Measurements from ENCODE around the gene KRTAP5-6.
"Not testable (repeated sequence)": the region's sequence is repeated elsewhere in the genome, so short reads cannot be mapped to it uniquely, and the experiment has no call there.

Gene KRTAP5-6

DNA sequence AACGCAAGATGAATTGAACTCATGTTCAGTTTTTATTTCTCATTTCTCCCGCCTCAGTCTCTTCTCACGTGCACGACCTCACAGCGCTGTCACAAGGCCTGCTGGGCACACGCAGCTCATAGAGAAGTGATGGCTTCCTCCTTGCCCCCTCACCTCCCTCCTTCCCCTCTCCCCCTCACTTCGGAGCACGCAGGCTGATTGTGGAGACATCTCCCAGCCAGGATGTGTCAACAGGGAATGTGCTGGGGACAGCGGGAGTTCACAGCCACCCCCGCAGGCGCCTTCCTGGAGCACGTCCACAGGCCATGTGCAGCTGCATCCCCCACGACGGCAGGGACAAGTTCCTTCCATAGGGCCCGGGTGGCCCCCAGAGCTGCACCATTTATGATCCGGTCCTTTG is 29.1 kb upstream of the KRTAP5-6 start:
- TF ChIP-seq ZNF384 (IDR thresholded peaks at IDR 0.05) (no peak), LEF1 (IDR thresholded peaks at IDR 0.05; ENCODE audit: borderline replicate concordance) (no peak), TARDBP (IDR thresholded peaks at IDR 0.05) (no peak), SP1 (IDR thresholded peaks at IDR 0.05) (no peak), HDGF (IDR thresholded peaks at IDR 0.05; ENCODE audit: borderline replicate concordance) (no peak), NFRKB (IDR thresholded peaks at IDR 0.05) (no peak), BHLHE40 (IDR thresholded peaks at IDR 0.05; ENCODE audit: borderline replicate concordance) (no peak), FOXA1 (IDR thresholded peaks at IDR 0.05) (no peak), L3MBTL2 (conservative IDR thresholded peaks at IDR 0.05) (no peak; the same call in 1 of the 2 replicates), ELF4 (IDR thresholded peaks at IDR 0.05) (no peak), ARNT (IDR thresholded peaks at IDR 0.05) (no peak)
- no peak for DNase-seq (ENCODE audit: extremely low spot score)
- CTCF ChIA-PET: no interaction called here
- POLR2A ChIA-PET: no interaction called here

DNA sequence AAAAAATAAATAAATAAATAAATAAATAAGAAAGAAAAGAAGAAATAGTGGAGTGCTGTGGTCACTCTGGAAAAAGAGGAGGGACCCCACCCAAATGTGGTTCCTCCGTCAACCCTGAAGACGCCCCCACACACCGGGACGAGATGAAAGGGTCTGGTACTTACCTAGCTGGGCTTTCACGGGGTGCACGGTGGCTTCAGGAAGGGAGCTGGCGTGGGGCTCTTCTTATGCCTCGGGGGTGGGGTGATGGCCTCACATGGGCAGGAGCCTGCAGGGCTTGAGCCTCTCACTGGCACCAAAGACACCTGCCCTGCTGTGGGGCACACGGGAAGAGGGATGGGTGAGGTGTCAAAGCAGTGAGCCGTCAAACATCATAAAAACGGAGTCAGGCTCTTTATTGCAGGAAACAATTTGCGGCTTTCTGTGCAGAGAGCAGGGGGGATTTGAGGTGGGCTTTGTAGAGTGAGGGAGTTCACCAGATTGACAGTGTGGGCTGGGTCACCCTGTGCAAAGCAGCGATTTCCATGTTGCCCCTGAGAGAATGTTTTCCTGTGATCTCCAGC is 28.0 kb upstream of the KRTAP5-6 start:
- POLR2A ChIA-PET: no interaction called here
- TF ChIP-seq ZNF384 (IDR thresholded peaks at IDR 0.05): no peak
- no peak for TF ChIP-seq FOXK2 (IDR thresholded peaks at IDR 0.05)
- TF ChIP-seq HDGF (IDR thresholded peaks at IDR 0.05; ENCODE audit: borderline replicate concordance): no peak
- no peak for TF ChIP-seq FOXA1 (IDR thresholded peaks at IDR 0.05)
- no peak for TF ChIP-seq SP1 (IDR thresholded peaks at IDR 0.05)
- TF ChIP-seq SUZ12 (IDR thresholded peaks at IDR 0.05): no peak
- no peak for TF ChIP-seq PKNOX1 (IDR thresholded peaks at IDR 0.05)
- TF ChIP-seq LEF1 (IDR thresholded peaks at IDR 0.05; ENCODE audit: borderline replicate concordance): no peak
- TF ChIP-seq FOXM1 (IDR thresholded peaks at IDR 0.05; ENCODE audit: borderline replicate concordance): no peak
- TF ChIP-seq L3MBTL2 (conservative IDR thresholded peaks at IDR 0.05): no peak
- TF ChIP-seq CTBP1 (IDR thresholded peaks at IDR 0.05; ENCODE audit: borderline replicate concordance): no peak
- TF ChIP-seq ELF4 (IDR thresholded peaks at IDR 0.05): no peak
- no peak for TF ChIP-seq TARDBP (IDR thresholded peaks at IDR 0.05)
- no peak for TF ChIP-seq BHLHE40 (IDR thresholded peaks at IDR 0.05; ENCODE audit: borderline replicate concordance)
- no peak for TF ChIP-seq NFRKB (IDR thresholded peaks at IDR 0.05)
- TF ChIP-seq ARNT (IDR thresholded peaks at IDR 0.05): no peak

GRCh38 chr11:1669546-1670218 is 27.3 kb upstream of the KRTAP5-6 start:
- POLR2A ChIA-PET: no interaction called here

More for the DNA sequence above, 28.0 kb upstream of the KRTAP5-6 start:
- DNase-seq (ENCODE audit: extremely low spot score): no peak
- CTCF ChIA-PET: interaction anchor here (0.7 kb wide), 1 partner anchor 23 kb away, joined by 3 read pairs; no protein-coding TSS in a partner anchor

GRCh38 chr11:1670457-1670856 is 26.5 kb upstream of the KRTAP5-6 start:
- CTCF ChIA-PET: not testable (repeated sequence)

More at GRCh38 chr11:1669546-1670218, 27.3 kb upstream of the KRTAP5-6 start:
- no peak for TF ChIP-seq ZNF384 (IDR thresholded peaks at IDR 0.05)
- TF ChIP-seq L3MBTL2 (conservative IDR thresholded peaks at IDR 0.05): peak; percentile 39
- DNase-seq (ENCODE audit: extremely low spot score): no peak
- CTCF ChIA-PET: no interaction called here

GRCh38 chr11:1670905-1671371 is 26.1 kb upstream of the KRTAP5-6 start:
- TF ChIP-seq ZNF384 (IDR thresholded peaks at IDR 0.05) (no peak), FOXK2 (IDR thresholded peaks at IDR 0.05) (no peak), SUZ12 (IDR thresholded peaks at IDR 0.05) (no peak)
- DNase-seq (ENCODE audit: extremely low spot score): no peak
- ChIA-PET CTCF (no interaction called here), POLR2A (no interaction called here)

More at GRCh38 chr11:1670457-1670856, 26.5 kb upstream of the KRTAP5-6 start:
- POLR2A ChIA-PET; DNase-seq (ENCODE audit: extremely low spot score): not testable (repeated sequence)

DNA sequence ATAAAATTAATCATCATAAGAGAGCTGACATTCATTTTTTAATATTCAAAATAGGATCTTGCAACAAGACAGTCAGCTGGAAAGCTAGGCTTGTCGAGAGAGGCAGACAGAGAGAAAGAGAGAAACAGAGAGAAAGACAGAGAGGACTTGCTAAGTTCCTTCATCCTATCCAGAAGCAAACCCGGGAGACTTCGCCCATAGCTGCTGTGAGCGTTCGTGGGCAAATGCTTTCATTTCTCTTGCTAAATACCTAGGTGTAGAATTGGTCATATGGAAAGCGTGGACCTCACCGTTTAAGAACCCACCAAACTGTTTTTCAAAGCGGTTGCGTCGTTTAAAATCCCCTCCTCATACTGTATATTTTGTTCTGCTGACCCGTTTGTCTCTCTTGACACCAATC is 25.3 kb upstream of the KRTAP5-6 start:
- DNase-seq (ENCODE audit: extremely low spot score): no peak
- TF ChIP-seq CTBP1 (IDR thresholded peaks at IDR 0.05; ENCODE audit: borderline replicate concordance) (no peak), PKNOX1 (IDR thresholded peaks at IDR 0.05) (no peak), SP1 (IDR thresholded peaks at IDR 0.05) (no peak), ARNT (IDR thresholded peaks at IDR 0.05) (no peak), SUZ12 (IDR thresholded peaks at IDR 0.05) (no peak), FOXK2 (IDR thresholded peaks at IDR 0.05) (no peak), FOXM1 (IDR thresholded peaks at IDR 0.05; ENCODE audit: borderline replicate concordance) (no peak), FOXA1 (IDR thresholded peaks at IDR 0.05) (no peak), LEF1 (IDR thresholded peaks at IDR 0.05; ENCODE audit: borderline replicate concordance) (no peak), TARDBP (IDR thresholded peaks at IDR 0.05) (no peak), L3MBTL2 (conservative IDR thresholded peaks at IDR 0.05) (no peak), HDGF (IDR thresholded peaks at IDR 0.05; ENCODE audit: borderline replicate concordance) (no peak), ZNF384 (IDR thresholded peaks at IDR 0.05) (no peak), NFRKB (IDR thresholded peaks at IDR 0.05) (no peak)
- CTCF ChIA-PET: no interaction called here
- POLR2A ChIA-PET: no interaction called here

- CTCF ChIA-PET: no interaction called here
- POLR2A ChIA-PET: no interaction called here
- no peak for DNase-seq (ENCODE audit: extremely low spot score)
- TF ChIP-seq CTBP1 (IDR thresholded peaks at IDR 0.05; ENCODE audit: borderline replicate concordance) (no peak), ARNT (IDR thresholded peaks at IDR 0.05) (no peak), PKNOX1 (IDR thresholded peaks at IDR 0.05) (no peak), FOXK2 (IDR thresholded peaks at IDR 0.05) (no peak), BHLHE40 (IDR thresholded peaks at IDR 0.05; ENCODE audit: borderline replicate concordance) (no peak), TARDBP (IDR thresholded peaks at IDR 0.05) (no peak), NFRKB (IDR thresholded peaks at IDR 0.05) (no peak), L3MBTL2 (conservative IDR thresholded peaks at IDR 0.05) (no peak), ELF4 (IDR thresholded peaks at IDR 0.05) (no peak), HDGF (IDR thresholded peaks at IDR 0.05; ENCODE audit: borderline replicate concordance) (no peak), LEF1 (IDR thresholded peaks at IDR 0.05; ENCODE audit: borderline replicate concordance) (no peak), SUZ12 (IDR thresholded peaks at IDR 0.05) (no peak), SP1 (IDR thresholded peaks at IDR 0.05) (no peak), FOXM1 (IDR thresholded peaks at IDR 0.05; ENCODE audit: borderline replicate concordance) (no peak), FOXA1 (IDR thresholded peaks at IDR 0.05) (no peak), ZNF384 (IDR thresholded peaks at IDR 0.05) (no peak)
Observed at GRCh38 chr11:1672613-1673350, 24.2 kb upstream of the KRTAP5-6 start.
